GM18870 (cell line): ENCODE measurements around the gene AGMAT.

ENCODE experiments used
- ATAC-seq: cut with Tn5 transposase; IDR thresholded peaks from one replicate; pipeline ENCODE4 v1.9.1; 2021; ENCODE audit warnings: moderate library complexity; ENCODE audit not compliant: unreplicated experiment

AGMAT gene

GRCh38 chr1:15584489-15585363 is at the start of gene AGMAT:
Gene AGMAT (minus strand): TSS chr1:15585051. CDS start chr1:15584967, 84 bp downstream.
- no peak for ATAC-seq

GRCh38 chr1:15633756-15634420 is 49.0 kb upstream of the AGMAT start:
- ATAC-seq, result no peak

- peak; percentile 1 for ATAC-seq
Measured at GRCh38 chr1:15628003-15628402, 43.2 kb upstream of the AGMAT start.

- peak; percentile 75 for ATAC-seq
Measured at GRCh38 chr1:15627343-15627988, 42.6 kb upstream of the AGMAT start.

GRCh38 chr1:15626269-15626950 is 41.6 kb upstream of the AGMAT start:
- no peak for ATAC-seq

- ATAC-seq, result no peak
Measured at GRCh38 chr1:15625056-15625917, 40.4 kb upstream of the AGMAT start.

GRCh38 chr1:15624133-15624714 is 39.4 kb upstream of the AGMAT start:
- ATAC-seq, result no peak

- ATAC-seq, result no peak
Measured at GRCh38 chr1:15623435-15623834, 38.6 kb upstream of the AGMAT start.

- no peak for ATAC-seq
Measured at GRCh38 chr1:15622712-15623373, 38.0 kb upstream of the AGMAT start.

- ATAC-seq, result no peak
Measured at GRCh38 chr1:15621975-15622374, 37.1 kb upstream of the AGMAT start.

- no peak for ATAC-seq
Measured at GRCh38 chr1:15620902-15621682, 36.2 kb upstream of the AGMAT start.

- no peak for ATAC-seq
Measured at GRCh38 chr1:15620155-15620545, 35.3 kb upstream of the AGMAT start.

- no peak for ATAC-seq
Measured at GRCh38 chr1:15618655-15619525, 34.0 kb upstream of the AGMAT start.

GRCh38 chr1:15618077-15618654 is 33.3 kb upstream of the AGMAT start:
- ATAC-seq, result peak; percentile 32

GRCh38 chr1:15617173-15618076 is 32.6 kb upstream of the AGMAT start, which contains the start of gene DDI2:
Gene DDI2 (plus strand): TSS chr1:15617458. CDS start chr1:15617671, 213 bp downstream.
- peak; percentile 36 for ATAC-seq
